GM18909 (cell line): ENCODE results near the gene MICU1.
"Not testable (repeated sequence)": the region's sequence is repeated elsewhere in the genome, so short reads cannot be mapped to it uniquely, and the experiment has no call there.

Source experiments
- ATAC-seq: cut with Tn5 transposase; IDR thresholded peaks from one replicate; pipeline ENCODE4 v1.9.1; 2021; ENCODE audit warnings: mild to moderate bottlenecking; ENCODE audit not compliant: unreplicated experiment, poor library complexity

The MICU1 gene

GRCh38 chr10:72334196-72334824, 291.6 kb downstream of the MICU1 start:
- ATAC-seq: no peak

GRCh38 chr10:72333112-72334015, 292.5 kb downstream of the MICU1 start:
- no peak for ATAC-seq

GRCh38 chr10:72332423-72333111, 293.3 kb downstream of the MICU1 start:
- ATAC-seq: no peak

- ATAC-seq: peak; percentile 59
Observed at GRCh38 chr10:72331575-72332422, 294.1 kb downstream of the MICU1 start.

- no peak for ATAC-seq
Observed at GRCh38 chr10:72330069-72330426, 295.8 kb downstream of the MICU1 start.

- ATAC-seq: no peak
Observed at GRCh38 chr10:72329290-72330068, 296.4 kb downstream of the MICU1 start.

GRCh38 chr10:72328829-72329204, 297.1 kb downstream of the MICU1 start:
- ATAC-seq: no peak

- ATAC-seq: no peak
Observed at GRCh38 chr10:72328045-72328828, 297.6 kb downstream of the MICU1 start.

- ATAC-seq: not testable (repeated sequence)
Observed at GRCh38 chr10:72326665-72327603, 298.9 kb downstream of the MICU1 start.

GRCh38 chr10:72325243-72326175, 300.4 kb downstream of the MICU1 start:
- not testable (repeated sequence) for ATAC-seq

- no peak for ATAC-seq
Observed at GRCh38 chr10:72323771-72324191, 302.1 kb downstream of the MICU1 start.

- no peak for ATAC-seq
Observed at GRCh38 chr10:72323108-72323749, 302.6 kb downstream of the MICU1 start.

- no peak for ATAC-seq
Observed at GRCh38 chr10:72322280-72323058, 303.4 kb downstream of the MICU1 start.

- no peak for ATAC-seq
Observed at GRCh38 chr10:72322030-72322279, 303.9 kb downstream of the MICU1 start.

- no peak for ATAC-seq
Observed at GRCh38 chr10:72321248-72322029, 304.4 kb downstream of the MICU1 start.
